GM23338 (cell line): ENCODE data around the gene EGFR. TPM values are rescaled to one million over a fixed set of nuclear protein-coding genes. Genes with fewer than 3 reads are reported as not detected.
A peak's percentile ranks its signal among the peaks of the same experiment; 100 is the strongest.

Source experiments
- ATAC-seq: fragments of 200-7000 bp; cut with Tn5 transposase; 3 replicates; pipeline ENCODE4 v1.9.1; 2020
- DNase-seq: peaks from one replicate; pipeline ENCODE4 v3.0.0-alpha.2; 2015; ENCODE audit warnings: low spot score
- H2AFZ ChIP-seq: fragments of 200-600 bp; sonication (generic); 2 replicates; pipeline ENCODE4 v1.8.0; 2016; ENCODE audit warnings: antibody characterized with exemption, mild to moderate bottlenecking, moderate library complexity
- H3F3A ChIP-seq: fragments of 200-600 bp; sonication (generic); replicated peaks from 2 replicates; pipeline ENCODE4 v1.8.0; 2017; ENCODE audit warnings: antibody characterized with exemption, mixed run types, low read depth
- H3K27ac ChIP-seq: fragments of 200-600 bp; sonication (generic); 2 replicates; pipeline ENCODE4 v1.6.1; 2016; ENCODE audit warnings: low read depth
- H3K27me3 ChIP-seq: fragments of 200-600 bp; sonication (generic); 2 replicates; pipeline ENCODE4 v1.8.0; 2016; ENCODE audit warnings: mild to moderate bottlenecking, mixed run types, moderate library complexity; ENCODE audit not compliant: insufficient read depth
- H3K36me3 ChIP-seq: fragments of 200-600 bp; sonication (generic); 2 replicates; pipeline ENCODE4 v1.8.0; 2016; ENCODE audit warnings: mild to moderate bottlenecking; ENCODE audit not compliant: insufficient read depth
- H3K4me1 ChIP-seq: fragments of 200-600 bp; sonication (generic); 2 replicates; pipeline ENCODE4 v1.8.0; 2016; ENCODE audit warnings: mild to moderate bottlenecking, moderate library complexity; ENCODE audit not compliant: insufficient read depth
- H3K4me2 ChIP-seq: fragments of 200-600 bp; sonication (generic); 2 replicates; pipeline ENCODE4 v1.7.1; 2017; ENCODE audit warnings: mixed run types
- H3K4me3 ChIP-seq: fragments of 200-600 bp; sonication (generic); 2 replicates; pipeline ENCODE4 v1.6.1; 2016; ENCODE audit warnings: mixed run types
- H3K79me2 ChIP-seq: fragments of 200-600 bp; sonication (generic); replicated peaks from 2 replicates; pipeline ENCODE4 v1.8.0; 2017; ENCODE audit warnings: mild to moderate bottlenecking; ENCODE audit not compliant: insufficient read depth
- H3K9me2 ChIP-seq: fragments of 200-600 bp; sonication (generic); 2 replicates; pipeline ENCODE4 v1.8.0; 2017; ENCODE audit not compliant: insufficient read depth
- H4K20me1 ChIP-seq: fragments of 200-600 bp; sonication (generic); replicated peaks from 2 replicates; pipeline ENCODE4 v1.8.0; 2017; ENCODE audit warnings: mild to moderate bottlenecking; ENCODE audit not compliant: insufficient read depth
- H3K27ac Mint-ChIP-seq: 2 replicates; pipeline ENCODE4 v1.8.0; 2020; ENCODE audit warnings: inconsistent platforms, mild to moderate bottlenecking, moderate library complexity, mixed read lengths
- H3K27me3 Mint-ChIP-seq: 3 replicates; pipeline ENCODE4 v1.8.0; 2022; ENCODE audit warnings: low read depth, mild to moderate bottlenecking, moderate library complexity, mixed read lengths, inconsistent platforms; ENCODE audit not compliant: insufficient read depth, poor library complexity
- H3K36me3 Mint-ChIP-seq: 3 replicates; pipeline ENCODE4 v1.8.0; 2021; ENCODE audit warnings: low read depth, mild to moderate bottlenecking, inconsistent platforms, moderate library complexity, mixed read lengths
- H3K4me1 Mint-ChIP-seq: 3 replicates; pipeline ENCODE4 v1.8.0; 2020; ENCODE audit warnings: mild to moderate bottlenecking, inconsistent platforms, mixed read lengths
- H3K4me3 Mint-ChIP-seq: 3 replicates; pipeline ENCODE4 v1.8.0; 2021; ENCODE audit warnings: moderate library complexity, mild to moderate bottlenecking, inconsistent platforms, mixed read lengths
- H3K9me3 Mint-ChIP-seq: 3 replicates; pipeline ENCODE4 v1.8.0; 2020; ENCODE audit warnings: moderate library complexity, mild to moderate bottlenecking, inconsistent platforms, mixed read lengths
- CTCF ChIP-seq, 2 experiments: fragments of 200-600 bp in 1 of 2; sonication (generic) in 1 of 2; conservative IDR thresholded peaks; 2 replicates each; pipeline versions ENCODE4 v1.5.1 to v1.6.1; 2016 to 2017; ENCODE audit warnings: antibody characterized with exemption in 2 of 2, low read depth in 2 of 2, mild to moderate bottlenecking in 2 of 2, moderate library complexity in 1 of 2
- ETS1 ChIP-seq: IDR thresholded peaks from 2 replicates; pipeline ENCODE4 v1.6.1; 2016; ENCODE audit warnings: antibody characterized with exemption
- EZH2 ChIP-seq: fragments of 200-600 bp; sonication (generic); IDR thresholded peaks from one replicate; pipeline ENCODE4 v1.8.0; 2017; ENCODE audit warnings: antibody characterized with exemption, mild to moderate bottlenecking, low read depth; ENCODE audit not compliant: unreplicated experiment
- EZH2phosphoT487 ChIP-seq: fragments of 200-600 bp; sonication (generic); IDR thresholded peaks from one replicate; pipeline ENCODE4 v1.8.1; 2018; ENCODE audit warnings: antibody characterized with exemption; ENCODE audit not compliant: unreplicated experiment
- JUNB ChIP-seq: IDR thresholded peaks from one replicate; pipeline ENCODE4 v1.6.1; 2016; ENCODE audit warnings: antibody characterized with exemption; ENCODE audit not compliant: unreplicated experiment
- NANOG ChIP-seq: IDR thresholded peaks from 2 replicates; pipeline ENCODE4 v1.6.1; 2016; ENCODE audit warnings: antibody characterized with exemption, borderline replicate concordance
- POLR2AphosphoS5 ChIP-seq: IDR thresholded peaks from 2 replicates; pipeline ENCODE4 v1.6.1; 2016; ENCODE audit warnings: antibody characterized with exemption, low read depth
- REST ChIP-seq: IDR thresholded peaks from one replicate; pipeline ENCODE4 v1.6.1; 2018; ENCODE audit warnings: antibody characterized with exemption; ENCODE audit not compliant: unreplicated experiment
- STAT1 ChIP-seq: IDR thresholded peaks from one replicate; pipeline ENCODE4 v1.6.1; 2016; ENCODE audit warnings: antibody characterized with exemption; ENCODE audit not compliant: unreplicated experiment
- ZNF114 ChIP-seq: fragments of 250-450 bp; sonication (Bioruptor Pico); IDR thresholded peaks from 2 replicates; pipeline ENCODE4 v1.5.0; 2020; ENCODE audit warnings: mild to moderate bottlenecking, moderate library complexity
- ZNF331 ChIP-seq: fragments of 250-450 bp; sonication (Bioruptor Pico); IDR thresholded peaks from 2 replicates; pipeline ENCODE4 v1.5.0; 2020; ENCODE audit warnings: low read depth, mild to moderate bottlenecking, moderate library complexity
- polyA plus RNA-seq: library from polyadenylated mRNA; unstranded; fragments of >200 nt; fragmentation: Nextera tagmentation; extraction: Ambion mirVana; gene quantifications from 2 replicates; pipeline ENCODE4 v1.2.1, GENCODE V29; 2016
- total RNA-seq: library from RNA; depleted of rRNA; stranded (reverse); fragments of >200 nt; shearing (Covaris generic); gene quantifications from 2 replicates; pipeline ENCODE4 v1.2.3, GENCODE V29; 2014

Gene EGFR
- total and polyA plus RNA-seq, 2 experiments from 2014 or later: 1.5 to 4.5 TPM

- Mint-ChIP-seq H3K27me3 (peaks cover 4% of the 10 kb centered on the region), H3K27ac (peak overlapping the region; percentile 85), H3K4me3 (no peak overlapping the region), H3K36me3 (no peaks in the 10 kb centered on the region), H3K4me1 (peaks cover 20% of the 10 kb centered on the region), H3K9me3 (no peaks in the 10 kb centered on the region)
- Histone ChIP-seq H4K20me1 (no peaks in the 10 kb centered on the region), H3K27me3 (no peaks in the 10 kb centered on the region), H2AFZ (no peak overlapping the region), H3K36me3 (no peaks in the 10 kb centered on the region), H3K4me2 (peak overlapping the region; percentile 53; the same call in 1 of the 2 replicates), H3K9me2 (no peaks in the 10 kb centered on the region), H3K4me3 (no peak overlapping the region), H3K4me1 (peaks cover 19% of the 10 kb centered on the region), H3F3A (no peaks in the 10 kb centered on the region), H3K27ac (peak overlapping the region; percentile 39; the same call in 1 of the 2 replicates), H3K79me2 (no peaks in the 10 kb centered on the region)
- TF ChIP-seq REST (no peak), EZH2phosphoT487 (no peak), JUNB (no peak), CTCF (conservative IDR thresholded peaks at IDR 0.05; ENCODE audit: low read depth in 2 of 2) (no peak), ETS1 (no peak), NANOG (no peak), ZNF331 (CRISPR knock-in tag) (no peak)
- ATAC-seq: peak; percentile 69
- peak; percentile 56 for DNase-seq
Measured at GRCh38 chr7:55065511-55066229, 46.9 kb downstream of the EGFR start.

- H3K4me2 ChIP-seq: no peak overlapping the region
- DNase-seq: peak; percentile 46
- no peaks in the 10 kb centered on the region for H3K9me2 ChIP-seq
- H3K4me1 ChIP-seq: peaks cover 19% of the 10 kb centered on the region
- H3K36me3 ChIP-seq: no peaks in the 10 kb centered on the region
- Mint-ChIP-seq H3K4me1 (peaks cover 20% of the 10 kb centered on the region), H3K4me3 (no peak overlapping the region), H3K27me3 (peaks cover 4% of the 10 kb centered on the region), H3K9me3 (no peaks in the 10 kb centered on the region), H3K27ac (peak overlapping the region; percentile 85; the same call in 1 of the 2 replicates), H3K36me3 (no peaks in the 10 kb centered on the region)
- H3F3A ChIP-seq: no peaks in the 10 kb centered on the region
- no peak overlapping the region for H3K4me3 ChIP-seq
- no peaks in the 10 kb centered on the region for H4K20me1 ChIP-seq
- peak overlapping the region; percentile 39; the same call in 1 of the 2 replicates for H3K27ac ChIP-seq
- H3K79me2 ChIP-seq: no peaks in the 10 kb centered on the region
- no peak overlapping the region for H2AFZ ChIP-seq
- no peaks in the 10 kb centered on the region for H3K27me3 ChIP-seq
- ATAC-seq: peak; percentile 70
- TF ChIP-seq JUNB (no peak), EZH2 (no peak), ZNF331 (CRISPR knock-in tag) (no peak), ZNF114 (CRISPR knock-in tag) (no peak), POLR2AphosphoS5 (no peak), STAT1 (no peak)
Measured at GRCh38 chr7:55066524-55066923, 47.7 kb downstream of the EGFR start.
